GM08714 (cell line): ENCODE data around the gene LBX2.

Experiments
- H3K4me3 ChIP-seq: fragments of 200-500 bp; sonication (Bioruptor generic); 2 replicates; pipeline ENCODE4 v1.5.1; 2014; ENCODE audit warnings: mild to moderate bottlenecking, low read length, inconsistent platforms
- ZNF274 ChIP-seq: IDR thresholded peaks from 2 replicates; pipeline ENCODE4 v1.6.1; 2012; ENCODE audit warnings: mild to moderate bottlenecking, low read depth, low read length

LBX2 gene

GRCh38 chr2:74491648-74492544, 7.5 kb downstream of the LBX2 start:
- no peak overlapping the region for H3K4me3 ChIP-seq
- no peak for TF ChIP-seq ZNF274

- no peak for TF ChIP-seq ZNF274
- H3K4me3 ChIP-seq, result no peak overlapping the region
These were observed 9.5 kb downstream of the LBX2 start for GRCh38 chr2:74489906-74490305.

- no peak overlapping the region for H3K4me3 ChIP-seq
- TF ChIP-seq ZNF274, result no peak
These were observed 10.5 kb downstream of the LBX2 start for GRCh38 chr2:74488643-74489481.

- TF ChIP-seq ZNF274, result no peak
- no peak overlapping the region for H3K4me3 ChIP-seq
These were observed 13.3 kb downstream of the LBX2 start for GRCh38 chr2:74486141-74486540.

GRCh38 chr2:74483675-74484164, 15.7 kb downstream of the LBX2 start:
- H3K4me3 ChIP-seq, result peak overlapping the region; percentile 76; the same call in 1 of the 2 replicates

- peak within 1 kb of the TSS; percentile 76 for H3K4me3 ChIP-seq
- no peak for TF ChIP-seq ZNF274
These were observed 16.4 kb downstream of the LBX2 start, which contains the start of the genes CCDC142 and TTC31 for GRCh38 chr2:74482801-74483674. CCDC142 (minus strand) TSS chr2:74482998; CDS start chr2:74482837, 161 bp downstream. TTC31 (plus strand) TSS chr2:74483081; CDS start chr2:74483096, 15 bp downstream.

- H3K4me3 ChIP-seq, result peak overlapping the region; percentile 76
- TF ChIP-seq ZNF274, result no peak
These were observed 17.2 kb downstream of the LBX2 start for GRCh38 chr2:74481961-74482800.

GRCh38 chr2:74481431-74481830, 18.0 kb downstream of the LBX2 start:
- no peak for TF ChIP-seq ZNF274
- H3K4me3 ChIP-seq, result peak overlapping the region; percentile 76; the same call in 1 of the 2 replicates

GRCh38 chr2:74474899-74475298, 24.5 kb downstream of the LBX2 start:
- TF ChIP-seq ZNF274, result no peak
- H3K4me3 ChIP-seq, result no peak overlapping the region

- H3K4me3 ChIP-seq, result no peak overlapping the region
- no peak for TF ChIP-seq ZNF274
These were observed 24.9 kb downstream of the LBX2 start for GRCh38 chr2:74474481-74474880.

GRCh38 chr2:74472945-74473258, 26.5 kb downstream of the LBX2 start:
- no peak for TF ChIP-seq ZNF274

GRCh38 chr2:74472086-74472944, 27.1 kb downstream of the LBX2 start, which contains the start of gene MRPL53:
MRPL53 (minus strand) TSS chr2:74472680; CDS start chr2:74472660, 20 bp downstream.
- H3K4me3 ChIP-seq, result peak within 1 kb of the TSS; percentile 69
- TF ChIP-seq ZNF274, result no peak

More at GRCh38 chr2:74472945-74473258, 26.5 kb downstream of the LBX2 start:
- peak overlapping the region; percentile 69 for H3K4me3 ChIP-seq
